ENCODE data around the gene PLA2G4D. TPM values are rescaled to one million over a fixed set of nuclear protein-coding genes. Genes with fewer than 3 reads are reported as not detected.
A peak's percentile ranks its signal among the peaks of the same experiment; 100 is the strongest.

Gene PLA2G4D
- total and polyA plus RNA-seq, 10 of the 15 experiments (the other 5 are each of a cell fraction or from before 2014, with no cell fraction given) = 0.03 TPM; not detected in 9

GRCh38 chr15:42065033-42065432 lies 29.3 kb downstream of the PLA2G4D start:
- intact Hi-C loops (cut with micrococcal nuclease; ENCODE audit: unreplicated experiment) (no loop called here), in situ Hi-C loops (cut with MboI) (no loop called here)
- H3K4me2 ChIP-seq (ENCODE audit: control insufficient read depth, insufficient read depth) = no peak overlapping the region
- WGBS (ENCODE audit: insufficient coverage, insufficient replicate concordance, low lambda C conversion rate, missing lambda C conversion rate) = 14% methylated on average over 7 of the region's 7 CpGs
- ChIA-PET RAD21 (ENCODE audit: unreplicated experiment) (no interaction called here), CTCF (interaction anchor here (5.0 kb wide), 1 partner anchor 19 kb away, joined by 22 read pairs; no protein-coding TSS in a partner anchor), SMC1A (ENCODE audit: uncharacterized antibody, unreplicated experiment) (interaction anchor here (0.7 to 1.0 kb wide), 3 partner anchors 19 to 81 kb away, joined by 3 read pairs; no protein-coding TSS in a partner anchor), POLR2A (no interaction called here)
- no TSS peak for BruUV-seq (replicated peaks)
- H3K27me3 ChIP-seq (replicated peaks in 1 of 2; ENCODE audit: control insufficient read depth in 2 of 2, insufficient read depth in 2 of 2, low read length in 1 of 2) = no peaks in the 10 kb centered on the region
- no peaks in the 10 kb centered on the region for H3K36me3 ChIP-seq (ENCODE audit: control insufficient read depth in 2 of 2, insufficient read depth in 2 of 2, low read length in 1 of 2)
- H3K4me1 ChIP-seq (ENCODE audit: control insufficient read depth, insufficient read depth, low read length) = peaks cover 10% of the 10 kb centered on the region
- peak; percentile 47 for ATAC-seq
- no peak for DNase-seq (ENCODE audit: low read depth, low spot score)
- peak overlapping the region; percentile 10; the same call in 1 of the 2 replicates for H2AFZ ChIP-seq (ENCODE audit: control insufficient read depth, low read depth, low read length)
- H3K79me2 ChIP-seq (ENCODE audit: control insufficient read depth, insufficient read depth, low read length) = no peaks in the 10 kb centered on the region
- no peak overlapping the region for H3K9ac ChIP-seq (ENCODE audit: control insufficient read depth, insufficient read depth, low read length)
- H3K4me3 ChIP-seq = no peak overlapping the region
- no peaks in the 10 kb centered on the region for H4K20me1 ChIP-seq (ENCODE audit: control insufficient read depth, insufficient read depth)
- no peaks in the 10 kb centered on the region for H3K9me3 ChIP-seq (replicated peaks; ENCODE audit: control insufficient read depth, insufficient read depth, low read length)
- no peak overlapping the region for H3K27ac ChIP-seq (ENCODE audit: control insufficient read depth, insufficient read depth)
- TF ChIP-seq RFX5 (IDR thresholded peaks at IDR 0.05; ENCODE audit: low read depth, low read length) = no peak
- TF ChIP-seq PKNOX1 (IDR thresholded peaks at IDR 0.05) = no peak
- no peak for FAIRE-seq

GRCh38 chr15:42064271-42064670 lies 30.1 kb downstream of the PLA2G4D start:
- no TSS peak for BruUV-seq (replicated peaks)
- no peaks in the 10 kb centered on the region for H3K9me3 ChIP-seq (replicated peaks; ENCODE audit: control insufficient read depth, insufficient read depth, low read length)
- no peak for ATAC-seq
- no peaks in the 10 kb centered on the region for H3K27me3 ChIP-seq (replicated peaks in 1 of 2; ENCODE audit: control insufficient read depth in 2 of 2, insufficient read depth in 2 of 2, low read length in 1 of 2)
- RAD21 ChIA-PET (ENCODE audit: unreplicated experiment) = interaction anchor here (1.9 kb wide), 1 partner anchor 74 kb away, joined by 8 read pairs; no protein-coding TSS in a partner anchor
- no peak overlapping the region for H3K9ac ChIP-seq (ENCODE audit: control insufficient read depth, insufficient read depth, low read length)
- no peaks in the 10 kb centered on the region for H4K20me1 ChIP-seq (ENCODE audit: control insufficient read depth, insufficient read depth)
- WGBS (ENCODE audit: insufficient coverage, insufficient replicate concordance, low lambda C conversion rate, missing lambda C conversion rate) = 29% methylated on average over 4 of the region's 4 CpGs
- intact Hi-C loops (cut with micrococcal nuclease; ENCODE audit: unreplicated experiment) (no loop called here), in situ Hi-C loops (cut with MboI) (loop anchor here (5.0 kb wide), 1 partner anchor 72 kb away; no protein-coding TSS in a partner anchor)
- no peak for FAIRE-seq
- no peak overlapping the region for H3K27ac ChIP-seq (ENCODE audit: control insufficient read depth, insufficient read depth)
- no peak overlapping the region for H3K4me2 ChIP-seq (ENCODE audit: control insufficient read depth, insufficient read depth)
- POLR2A ChIA-PET = no interaction called here
- H3K79me2 ChIP-seq (ENCODE audit: control insufficient read depth, insufficient read depth, low read length) = no peaks in the 10 kb centered on the region
- peaks cover 10% of the 10 kb centered on the region for H3K4me1 ChIP-seq (ENCODE audit: control insufficient read depth, insufficient read depth, low read length)
- no peak overlapping the region for H3K4me3 ChIP-seq
- SMC1A ChIA-PET (ENCODE audit: uncharacterized antibody, unreplicated experiment) = interaction anchor here (1.0 to 1.7 kb wide), 2 partner anchors 22 to 74 kb away, joined by 3 to 4 read pairs; no protein-coding TSS in a partner anchor
- no peak overlapping the region for H2AFZ ChIP-seq (ENCODE audit: control insufficient read depth, low read depth, low read length)
- no peaks in the 10 kb centered on the region for H3K36me3 ChIP-seq (ENCODE audit: control insufficient read depth in 2 of 2, insufficient read depth in 2 of 2, low read length in 1 of 2)
- CTCF ChIA-PET = interaction anchor here (1.2 to 5.0 kb wide), 2 partner anchors 20 to 39 kb away, joined by 3 to 22 read pairs; no protein-coding TSS in a partner anchor
- no peak for DNase-seq (ENCODE audit: low read depth, low spot score)
- no peak for TF ChIP-seq ZBTB4 (CRISPR knock-in tag; IDR thresholded peaks at IDR 0.05)
- TF ChIP-seq CBX3 (IDR thresholded peaks at IDR 0.05; ENCODE audit: borderline replicate concordance, low read depth) = no peak
- no peak for TF ChIP-seq ZBTB40 (IDR thresholded peaks at IDR 0.05; ENCODE audit: borderline replicate concordance)
- no peak for TF ChIP-seq RAD21 (IDR thresholded peaks at IDR 0.05; ENCODE audit: insufficient read depth, low read depth, low read length)
- TF ChIP-seq POLR2A (IDR thresholded peaks at IDR 0.05; ENCODE audit: low read depth, low read length) = no peak

Data from GM12878 (cell line).